ENCODE measurements around the gene PRSS58.

PRSS58 gene

DNA sequence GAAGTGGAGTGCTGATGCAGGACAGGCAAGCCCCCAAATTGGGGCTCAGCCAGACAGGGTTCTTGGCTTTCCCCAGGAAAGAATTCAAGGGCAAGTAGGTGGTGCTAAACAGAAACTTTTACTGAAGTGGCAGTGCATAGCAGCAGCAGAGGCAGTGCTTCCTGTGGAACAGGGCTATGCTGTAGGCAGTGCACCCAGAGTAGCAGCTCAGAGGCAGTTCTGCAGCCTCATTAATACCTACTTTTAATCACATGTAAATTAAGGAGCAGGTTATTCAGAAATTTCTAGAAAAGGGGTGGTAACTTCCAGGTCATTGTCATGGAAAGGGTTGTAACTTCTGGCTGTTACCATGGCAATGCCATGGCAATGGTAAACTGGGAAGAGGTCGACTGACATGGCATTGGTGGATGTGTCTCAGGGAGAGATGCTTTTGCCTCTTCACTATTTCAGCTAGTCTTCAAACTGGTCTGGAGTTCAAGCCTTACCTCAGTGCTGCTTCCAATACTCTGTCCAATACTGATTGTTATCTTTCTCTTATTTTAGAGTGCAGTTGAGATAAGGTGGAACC lies 29.2 kb downstream of the PRSS58 start:
- WGBS (ENCODE audit: insufficient coverage, insufficient read length): no CpG with 5 or more reads among the region's 1 CpG
- no peaks in the 10 kb centered on the region; the same call in 1 of the 2 replicates for H3K9me3 ChIP-seq (ENCODE audit: control insufficient read depth, insufficient read depth, low read length)
- no peak overlapping the region for H3K27ac ChIP-seq (ENCODE audit: low read length)
- H3K4me3 ChIP-seq (ENCODE audit: low read length): no peak overlapping the region
- no peaks in the 10 kb centered on the region for H3K36me3 ChIP-seq (ENCODE audit: control insufficient read depth, insufficient read depth, low read length)
- no peaks in the 10 kb centered on the region for H3K4me1 ChIP-seq (ENCODE audit: control insufficient read depth, insufficient read depth, low read length)
- DNase-seq (ENCODE audit: low read depth, low spot score): no peak
- no peaks in the 10 kb centered on the region for H3K27me3 ChIP-seq (ENCODE audit: control insufficient read depth, insufficient read depth, low read length)
